Measurements from ENCODE around the gene ASTN2.
A peak's percentile ranks its signal among the peaks of the same experiment; 100 is the strongest.

GRCh38 chr9:117411547-117411946, 3.3 kb downstream of the ASTN2 start:
- TF ChIP-seq CTCF (IDR thresholded peaks at IDR 0.05; ENCODE audit: low read depth, low read length, poor library complexity, severe bottlenecking) (peak; percentile 91), EZH2phosphoT487 (IDR thresholded peaks at IDR 0.05; ENCODE audit: borderline replicate concordance, low read length) (no peak)

Measured in DOHH2 (cell line).